GM19468 (cell line): Measurements from ENCODE around the gene SET.
A peak's percentile ranks its signal among the peaks of the same experiment; 100 is the strongest.

Source experiments
- ATAC-seq: cut with Tn5 transposase; IDR thresholded peaks from one replicate; pipeline ENCODE4 v1.9.1; 2021; ENCODE audit warnings: mild to moderate bottlenecking, moderate library complexity, moderate number of reproducible peaks; ENCODE audit not compliant: unreplicated experiment; ENCODE audit errors: extremely low read depth

The SET gene

DNA sequence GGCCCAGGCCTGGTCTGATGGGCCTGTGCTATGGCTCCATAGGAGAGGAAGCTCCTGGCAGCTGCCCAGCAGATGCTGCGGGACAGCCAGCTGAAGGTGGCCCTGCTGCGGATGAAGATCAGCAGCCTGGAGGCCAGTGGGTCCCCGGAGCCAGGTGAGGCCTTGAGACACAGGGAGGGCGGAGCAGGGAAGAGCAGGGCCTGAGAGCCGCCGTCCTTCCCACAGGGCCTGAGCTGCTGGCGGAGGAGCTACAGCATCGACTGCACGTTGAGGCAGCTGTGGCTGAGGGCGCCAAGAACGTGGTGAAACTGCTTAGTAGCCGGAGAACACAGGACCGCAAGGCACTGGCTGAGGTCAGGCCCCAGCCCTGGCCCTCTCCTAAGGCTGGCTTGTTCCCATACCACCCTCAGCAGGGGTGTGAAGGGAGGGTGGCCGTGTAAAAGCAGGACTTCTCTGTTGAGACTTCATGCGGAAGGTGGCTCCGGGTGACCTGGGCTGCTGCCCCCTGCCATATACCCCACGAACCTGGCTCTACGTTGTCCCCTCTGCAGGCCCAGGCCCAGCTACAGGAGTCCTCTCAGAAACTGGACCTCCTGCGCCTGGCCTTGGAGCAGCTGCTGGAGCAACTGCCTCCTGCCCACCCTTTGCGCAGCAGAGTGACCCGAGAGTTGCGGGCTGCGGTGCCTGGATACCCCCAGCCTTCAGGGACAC lies 17.8 kb downstream of the SET start:
- ATAC-seq = no peak

DNA sequence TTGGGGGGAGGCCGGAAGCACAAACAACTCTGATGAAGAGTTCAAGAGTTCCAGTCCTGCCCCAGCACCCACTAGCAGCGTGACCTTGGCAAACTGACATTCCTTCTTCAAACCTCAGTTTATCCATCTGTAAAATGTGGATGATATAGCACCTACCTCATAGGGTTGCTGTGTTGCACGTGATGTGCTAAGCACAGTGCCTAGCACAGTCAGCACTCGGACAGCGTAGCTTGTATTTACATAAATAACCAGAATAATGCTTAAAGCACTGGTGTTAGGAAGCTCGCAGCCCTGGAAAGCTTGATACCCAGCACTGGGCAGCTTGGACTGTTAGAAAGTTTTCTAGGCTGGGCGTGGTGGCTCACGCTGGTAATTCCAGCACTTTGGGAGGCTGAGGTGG lies 18.4 kb downstream of the SET start:
- ATAC-seq = no peak

DNA sequence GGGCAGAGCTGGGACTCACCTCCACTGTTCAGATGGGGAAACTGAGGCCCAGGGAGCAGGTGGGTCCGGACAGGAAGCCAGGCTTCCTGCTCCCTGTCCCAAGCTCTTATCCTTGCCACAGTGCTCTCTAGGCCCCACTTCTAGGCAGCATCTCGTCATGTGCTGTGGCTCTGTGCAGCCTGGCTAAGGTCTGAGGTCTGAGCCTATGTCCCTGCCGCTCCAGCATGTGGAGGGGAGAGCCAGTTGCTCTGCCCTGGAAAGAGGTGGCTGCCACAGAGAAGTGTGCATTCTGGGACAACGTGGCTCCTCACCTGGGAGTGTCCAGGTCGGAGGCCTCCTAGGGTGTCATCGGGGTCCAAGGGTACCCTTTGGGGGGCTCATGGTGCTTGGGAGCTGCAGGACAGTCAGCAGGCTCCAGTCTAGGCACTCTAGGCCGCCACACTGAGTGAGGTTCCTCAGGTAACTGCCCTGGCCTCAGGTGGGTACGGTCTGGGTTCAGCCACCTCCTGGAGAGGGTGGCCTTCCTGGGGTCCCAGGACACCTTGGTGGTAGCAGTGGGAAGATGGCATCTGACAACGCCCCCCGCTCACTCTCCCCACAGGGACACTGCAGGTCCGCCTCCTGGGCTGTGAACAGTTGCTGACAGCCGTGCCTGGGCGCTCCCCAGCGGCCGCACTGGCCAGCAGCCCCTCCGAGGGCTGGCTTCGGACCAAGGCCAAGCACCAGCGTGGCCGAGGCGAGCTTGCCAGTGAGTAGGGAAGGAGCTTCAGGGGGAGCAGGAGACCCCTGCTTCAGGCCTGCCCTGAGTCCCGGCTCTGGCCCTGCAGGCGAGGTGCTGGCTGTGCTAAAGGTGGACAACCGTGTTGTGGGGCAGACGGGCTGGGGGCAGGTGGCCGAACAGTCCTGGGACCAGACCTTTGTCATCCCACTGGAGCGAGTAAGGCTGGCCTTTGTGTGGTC lies 23.7 kb downstream of the SET start:
- no peak for ATAC-seq

DNA sequence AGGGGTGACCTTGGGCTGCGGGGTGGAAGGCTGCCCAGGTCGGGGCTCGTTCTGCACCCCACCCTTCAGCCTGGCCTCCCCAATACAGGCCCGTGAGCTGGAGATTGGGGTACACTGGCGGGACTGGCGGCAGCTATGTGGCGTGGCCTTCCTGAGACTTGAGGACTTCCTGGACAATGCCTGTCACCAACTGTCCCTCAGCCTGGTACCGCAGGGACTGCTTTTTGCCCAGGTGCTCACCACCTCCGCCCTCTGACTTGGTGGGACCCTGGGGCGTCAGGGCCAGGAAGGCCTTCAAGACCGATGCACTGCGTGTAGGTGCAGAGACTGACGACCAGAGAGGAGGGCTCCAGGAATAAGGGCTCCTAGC lies 24.4 kb downstream of the SET start:
- ATAC-seq = no peak

DNA sequence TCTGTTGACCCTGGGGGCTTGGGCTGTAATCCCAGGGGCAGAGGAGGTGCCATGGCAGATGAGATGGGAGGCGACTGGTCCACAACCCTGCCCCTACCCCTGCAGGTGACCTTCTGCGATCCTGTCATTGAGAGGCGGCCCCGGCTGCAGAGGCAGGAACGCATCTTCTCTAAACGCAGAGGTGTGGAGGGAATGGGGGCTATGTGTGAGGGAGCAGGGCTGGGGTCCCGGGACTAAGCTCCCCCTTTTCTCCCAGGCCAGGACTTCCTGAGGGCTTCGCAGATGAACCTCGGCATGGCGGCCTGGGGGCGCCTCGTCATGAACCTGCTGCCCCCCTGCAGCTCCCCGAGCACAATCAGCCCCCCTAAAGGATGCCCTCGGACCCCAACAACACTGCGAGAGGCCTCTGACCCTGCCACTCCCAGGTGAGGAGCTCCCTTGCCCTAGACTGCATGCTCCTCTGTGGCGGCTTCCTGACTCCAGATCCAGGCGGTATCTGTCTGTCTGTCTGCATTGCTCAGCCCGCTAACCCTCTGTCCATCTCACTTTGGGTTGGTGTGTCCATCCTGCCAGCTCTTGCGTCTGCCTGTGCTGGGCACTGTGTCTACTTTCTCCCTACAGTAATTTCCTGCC lies 25.0 kb downstream of the SET start:
- ATAC-seq = no peak

DNA sequence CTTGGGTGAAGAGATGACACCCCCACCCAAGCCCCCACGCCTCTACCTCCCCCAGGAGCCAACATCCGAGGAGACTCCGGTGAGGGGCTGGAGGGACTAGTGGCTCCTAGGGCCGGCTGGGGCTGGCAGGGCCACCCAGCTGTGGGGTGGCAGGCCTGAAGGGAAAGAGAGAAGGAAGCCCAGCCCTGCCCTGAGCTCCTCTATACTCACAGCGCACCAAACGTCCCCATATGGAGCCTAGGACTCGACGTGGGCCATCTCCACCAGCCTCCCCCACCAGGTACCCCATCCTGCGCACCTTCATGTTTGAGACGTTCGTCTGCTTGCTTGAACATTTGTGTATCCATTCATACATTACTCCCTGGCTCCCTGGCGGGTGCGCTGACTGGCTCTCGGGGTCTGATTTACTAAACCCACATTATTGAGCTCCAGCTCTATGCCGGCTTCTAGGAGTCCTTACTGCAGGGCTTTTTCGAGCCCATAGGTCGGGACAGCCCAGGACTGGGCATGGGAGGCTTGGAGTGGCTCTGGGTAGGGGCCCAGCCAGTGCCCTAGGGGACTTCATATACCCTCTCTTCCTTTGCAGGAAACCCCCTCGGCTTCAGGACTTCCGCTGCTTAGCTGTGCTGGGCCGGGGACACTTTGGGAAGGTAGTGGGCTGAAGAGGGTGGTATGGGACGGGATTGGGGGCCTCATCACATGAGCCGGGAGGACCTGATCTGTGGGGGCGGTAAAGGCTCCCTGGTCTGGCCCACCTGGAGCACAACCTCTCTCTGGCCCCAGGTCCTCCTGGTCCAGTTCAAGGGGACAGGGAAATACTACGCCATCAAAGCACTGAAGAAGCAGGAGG lies 25.8 kb downstream of the SET start:
- ATAC-seq = no peak

DNA sequence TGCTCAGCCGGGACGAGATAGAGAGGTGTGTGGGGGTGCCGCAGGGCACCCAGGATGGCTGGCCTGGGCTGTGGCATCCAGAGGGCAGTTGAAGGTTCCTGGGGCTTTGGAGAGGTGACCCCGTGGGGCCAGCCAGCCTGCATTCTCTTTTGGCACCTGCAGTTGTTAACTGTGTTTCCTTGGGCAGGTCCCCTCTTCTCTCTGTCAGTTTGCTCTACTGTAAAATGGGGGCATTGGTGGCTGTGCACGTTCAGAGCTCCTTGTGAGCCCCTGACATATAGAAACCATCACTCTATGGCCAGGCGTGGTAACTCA lies 26.4 kb downstream of the SET start:
- no peak for ATAC-seq

DNA sequence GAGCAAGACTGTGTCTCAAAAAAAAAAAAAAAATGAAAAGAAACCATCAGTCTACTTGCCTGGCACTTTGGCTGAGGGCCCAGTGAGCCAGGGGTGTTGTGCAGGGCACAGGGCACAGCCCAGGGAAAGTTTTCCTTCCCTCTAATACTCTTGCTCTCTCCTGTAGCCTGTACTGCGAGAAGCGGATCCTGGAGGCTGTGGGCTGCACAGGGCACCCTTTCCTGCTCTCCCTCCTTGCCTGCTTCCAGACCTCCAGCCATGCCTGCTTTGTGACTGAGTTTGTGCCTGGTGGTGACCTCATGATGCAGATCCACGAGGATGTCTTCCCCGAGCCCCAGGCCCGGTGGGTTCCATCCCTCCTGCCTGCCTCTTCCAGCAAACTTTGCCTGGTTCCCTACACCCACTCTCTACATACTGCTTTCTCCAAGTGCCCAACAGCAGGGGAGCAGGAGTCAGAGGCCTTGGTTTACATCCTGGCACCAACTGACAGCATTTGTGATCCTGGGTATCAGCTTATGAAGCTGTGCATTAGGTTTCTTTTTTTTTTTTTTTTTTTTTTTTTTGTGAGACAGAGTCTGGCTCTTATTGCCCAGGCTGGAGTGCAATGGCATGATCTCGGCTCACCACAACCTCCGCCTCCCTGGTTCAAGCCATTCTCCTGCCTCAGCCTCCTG lies 27.7 kb downstream of the SET start:
- ATAC-seq = no peak

DNA sequence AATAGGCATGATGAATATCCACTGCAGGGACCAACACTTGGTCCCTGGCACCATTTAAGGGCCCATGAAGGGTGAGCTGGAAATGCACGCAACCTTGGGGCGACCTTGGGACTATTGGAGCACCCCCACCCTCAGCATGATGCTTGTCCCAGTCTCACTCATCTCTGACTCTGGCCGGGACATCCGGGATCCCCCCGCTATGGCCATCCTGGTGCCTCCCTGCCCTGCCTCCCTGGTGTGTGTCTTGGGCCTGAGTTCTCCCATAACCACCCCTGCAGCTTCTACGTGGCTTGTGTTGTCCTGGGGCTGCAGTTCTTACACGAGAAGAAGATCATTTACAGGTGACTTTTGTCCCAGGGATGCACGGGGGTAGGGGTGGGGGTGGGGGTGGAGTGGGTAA lies 29.0 kb downstream of the SET start:
- no peak for ATAC-seq

DNA sequence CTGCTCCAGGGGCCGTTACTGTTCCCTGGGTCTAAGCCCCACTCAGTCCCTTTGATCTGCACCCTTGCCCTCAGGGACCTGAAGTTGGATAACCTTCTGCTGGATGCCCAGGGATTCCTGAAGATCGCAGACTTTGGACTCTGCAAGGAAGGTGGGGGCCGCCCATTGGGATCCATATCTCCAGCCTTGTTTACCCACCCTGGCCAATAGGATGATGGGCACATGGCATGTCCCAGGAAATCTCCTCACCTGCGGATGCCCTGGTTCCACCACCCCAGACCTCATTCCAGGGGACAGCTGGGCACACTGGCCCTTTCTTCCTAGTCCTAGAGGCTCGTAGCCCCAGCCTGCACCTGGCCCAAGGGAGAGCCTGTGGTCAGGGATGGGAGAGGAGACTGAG lies 29.5 kb downstream of the SET start:
- no peak for ATAC-seq

DNA sequence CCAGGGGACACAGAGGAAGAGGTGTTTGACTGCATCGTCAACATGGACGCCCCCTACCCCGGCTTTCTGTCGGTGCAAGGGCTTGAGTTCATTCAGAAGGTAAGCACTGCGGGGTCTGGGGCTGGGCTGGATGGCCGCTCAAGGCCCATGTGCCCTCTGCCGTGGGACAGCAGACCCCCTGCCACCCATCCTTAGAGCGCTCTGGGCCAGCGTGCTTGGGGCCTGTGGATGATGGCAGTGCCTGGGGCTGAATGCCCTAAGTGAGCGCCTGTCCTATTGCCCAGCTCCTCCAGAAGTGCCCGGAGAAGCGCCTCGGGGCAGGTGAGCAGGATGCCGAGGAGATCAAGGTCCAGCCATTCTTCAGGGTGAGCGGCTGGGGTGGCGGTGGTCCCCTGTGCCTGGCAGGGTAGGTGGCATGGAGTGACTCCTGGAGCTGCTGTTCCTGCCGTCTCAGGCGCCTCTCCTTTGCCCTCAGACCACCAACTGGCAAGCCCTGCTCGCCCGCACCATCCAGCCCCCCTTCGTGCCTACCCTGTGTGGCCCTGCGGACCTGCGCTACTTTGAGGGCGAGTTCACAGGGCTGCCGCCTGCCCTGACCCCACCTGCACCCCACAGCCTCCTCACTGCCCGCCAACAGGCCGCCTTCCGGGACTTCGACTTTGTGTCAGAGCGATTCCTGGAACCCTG lies 31.0 kb downstream of the SET start:
- ATAC-seq = no peak

DNA sequence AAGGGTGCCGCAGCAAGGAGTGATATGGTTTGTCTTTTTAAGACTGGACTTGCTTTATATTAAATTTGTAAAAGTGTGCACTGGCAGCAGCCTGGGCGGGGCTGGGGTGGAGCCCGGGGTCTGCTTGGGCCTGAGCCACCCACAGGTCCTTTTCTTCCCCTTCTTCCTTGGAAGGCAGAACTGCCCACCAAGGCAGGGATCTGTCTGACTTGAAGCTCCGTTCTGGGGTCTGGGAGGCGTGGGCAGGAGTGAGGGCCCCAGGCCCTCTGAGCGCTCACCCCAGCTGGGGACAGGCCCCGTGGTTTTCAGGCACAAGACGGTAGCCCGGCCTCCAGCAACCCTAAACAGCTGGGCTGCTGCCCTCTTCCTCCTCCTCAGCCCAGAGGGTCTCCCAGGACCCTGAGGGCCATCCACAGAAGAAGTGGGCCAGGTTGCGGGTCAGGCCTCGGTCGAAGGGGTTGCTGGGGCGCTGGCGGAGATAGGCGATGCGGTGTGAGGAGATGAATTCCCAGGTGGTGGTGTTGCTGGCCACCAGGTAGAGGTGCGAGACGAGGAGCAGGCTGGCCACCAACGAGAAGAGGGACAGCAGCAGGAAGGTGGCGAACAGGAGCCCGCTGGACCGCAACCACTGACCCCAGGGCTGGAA lies 31.9 kb downstream of the SET start:
- no peak for ATAC-seq

DNA sequence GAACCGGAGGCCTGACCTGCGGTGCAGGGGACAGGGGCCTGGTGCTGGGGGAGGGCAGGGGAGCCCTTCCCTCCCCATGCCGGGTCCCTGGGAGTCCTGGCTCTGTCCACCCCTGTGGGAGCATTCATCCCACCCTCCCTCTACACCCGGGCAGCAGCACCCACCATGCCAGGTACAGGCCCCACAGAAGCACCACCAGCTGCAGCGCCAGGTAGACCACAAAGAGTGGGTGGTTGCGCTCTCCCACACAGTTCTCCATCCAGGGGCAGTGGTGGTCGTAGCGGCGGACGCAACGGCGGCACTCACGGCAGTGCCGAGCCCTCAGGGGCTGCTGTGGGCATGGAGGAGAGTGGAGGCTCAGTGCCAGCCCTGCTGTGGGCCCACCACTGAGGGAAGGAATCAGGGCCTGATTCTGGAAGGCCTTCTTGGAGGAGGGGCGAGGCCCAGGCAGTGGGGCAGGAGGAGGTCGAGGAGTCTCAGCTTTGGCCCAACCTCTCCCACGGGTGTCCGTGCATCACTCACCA lies 32.5 kb downstream of the SET start:
- ATAC-seq = no peak

DNA sequence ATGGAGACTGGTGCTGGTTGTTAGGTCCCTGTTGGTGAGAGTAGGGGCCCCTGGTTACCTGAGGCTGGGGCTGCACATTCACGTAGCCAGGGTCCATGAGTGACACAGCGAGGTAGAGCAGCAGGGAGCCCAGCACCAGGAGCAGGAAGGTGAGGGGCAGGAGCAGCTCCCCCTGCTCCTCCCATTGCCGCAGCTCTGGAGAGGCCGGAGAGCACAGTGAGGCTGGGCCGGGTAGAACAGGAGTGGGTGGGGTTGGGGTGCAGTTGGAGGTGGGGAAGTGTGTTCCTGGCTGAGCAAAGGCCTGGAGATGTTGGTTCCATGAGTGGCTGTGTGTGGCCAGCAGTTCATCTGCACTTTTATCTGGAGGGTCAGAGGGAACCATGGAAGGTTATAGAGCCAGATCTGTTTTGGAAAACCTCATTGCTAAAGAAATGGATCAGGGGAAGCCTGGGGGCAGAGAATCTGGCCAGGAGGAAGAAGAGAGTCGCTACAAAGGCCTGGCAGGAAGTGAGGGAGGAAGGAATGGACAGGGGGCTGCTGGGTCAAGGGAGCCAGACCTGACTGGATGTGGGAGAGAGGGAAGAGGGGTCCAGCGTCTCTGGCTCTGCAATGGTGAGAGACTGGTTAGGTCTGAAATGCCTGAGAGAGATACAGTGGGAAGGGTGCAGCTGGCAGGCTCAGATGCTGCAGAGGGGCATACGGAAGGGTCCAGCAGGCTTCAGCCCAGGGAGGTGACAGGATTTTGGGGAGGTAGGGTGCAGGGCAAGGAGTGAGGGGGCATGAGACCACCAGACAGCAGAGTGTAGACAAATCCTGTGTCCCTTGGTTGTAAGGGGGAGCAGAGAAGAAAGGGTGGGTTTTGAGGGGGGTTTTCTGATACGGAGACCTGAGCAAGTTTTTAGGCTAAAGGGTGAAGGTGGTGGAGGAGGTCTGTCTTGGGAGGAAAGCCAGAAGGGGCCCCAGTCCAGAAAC lies 33.6 kb downstream of the SET start:
- ATAC-seq = no peak

DNA sequence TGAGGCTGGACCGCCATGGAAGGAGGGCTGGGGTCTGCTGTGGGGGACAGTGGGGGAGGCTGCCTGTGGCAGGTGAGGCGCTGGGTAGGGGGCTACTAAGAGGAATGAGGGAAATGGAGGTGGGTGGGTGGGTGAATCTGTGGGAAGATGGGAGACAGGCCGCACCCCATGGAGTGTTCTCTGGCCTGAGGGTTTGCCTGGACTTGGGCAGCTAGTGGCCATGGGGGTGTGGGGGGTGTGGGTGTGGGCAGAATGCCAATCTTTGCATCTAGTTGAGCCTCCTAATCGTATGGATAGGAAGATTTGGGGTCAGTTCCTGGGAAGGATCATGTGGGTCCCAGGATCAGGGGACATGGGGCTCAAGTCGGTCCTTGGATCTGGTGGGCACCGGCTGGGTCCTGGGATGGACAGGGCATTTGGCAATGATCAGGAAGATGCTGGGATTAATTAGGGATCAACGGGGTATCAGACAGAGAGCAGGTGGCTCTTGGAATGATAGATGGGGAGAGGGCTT lies 34.4 kb downstream of the SET start:
- no peak for ATAC-seq

DNA sequence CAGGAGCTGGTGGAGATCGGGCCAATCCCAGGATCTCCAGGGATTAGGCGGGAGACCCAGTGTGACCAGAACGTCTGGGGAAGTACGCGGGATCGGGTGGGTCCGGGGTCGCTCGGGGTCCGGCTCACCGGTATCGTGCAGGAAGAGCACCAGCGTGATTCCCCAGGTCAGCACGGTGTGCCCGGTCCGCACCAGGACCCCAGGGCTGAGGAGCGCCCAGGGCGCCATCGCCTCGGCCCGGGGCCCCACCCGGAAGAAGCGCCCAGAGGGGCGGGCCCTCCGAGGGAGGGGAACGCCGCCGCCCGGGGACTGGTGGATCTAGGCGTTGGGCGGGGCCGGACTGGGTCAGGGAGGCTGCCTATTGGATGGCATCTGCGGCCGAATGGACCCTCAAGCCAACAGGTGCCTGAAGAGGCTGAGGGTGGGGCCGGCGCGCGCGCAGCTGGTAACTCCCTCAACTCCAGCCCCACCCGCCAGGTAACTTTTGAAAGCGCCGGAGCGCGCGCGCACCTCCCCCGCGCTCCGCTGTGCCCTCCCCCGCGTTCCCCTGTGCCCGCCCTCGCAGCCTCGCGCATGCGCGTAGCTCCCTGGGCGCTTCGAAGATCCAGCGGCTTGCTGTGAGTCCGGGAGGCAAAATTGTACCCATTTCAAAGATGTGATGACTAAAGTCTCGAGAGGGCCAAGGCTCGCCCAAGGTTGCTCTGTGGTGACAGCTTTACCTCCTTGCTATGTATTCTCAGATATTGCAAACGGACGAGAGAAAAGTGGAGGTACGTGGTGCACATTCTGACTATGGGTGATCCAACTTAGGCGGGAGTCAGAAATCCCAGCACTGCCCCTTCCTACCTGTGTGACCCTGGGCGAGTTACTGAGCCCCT lies 35.1 kb downstream of the SET start, which contains the start of gene ZDHHC12:
Gene ZDHHC12 (minus strand): TSS at position 262 of the 878 bp plus-strand sequence. CDS start 34 bp downstream, at position 228.
- ATAC-seq = peak; percentile 93
